ENCODE results near the gene PRDM16.

DNA sequence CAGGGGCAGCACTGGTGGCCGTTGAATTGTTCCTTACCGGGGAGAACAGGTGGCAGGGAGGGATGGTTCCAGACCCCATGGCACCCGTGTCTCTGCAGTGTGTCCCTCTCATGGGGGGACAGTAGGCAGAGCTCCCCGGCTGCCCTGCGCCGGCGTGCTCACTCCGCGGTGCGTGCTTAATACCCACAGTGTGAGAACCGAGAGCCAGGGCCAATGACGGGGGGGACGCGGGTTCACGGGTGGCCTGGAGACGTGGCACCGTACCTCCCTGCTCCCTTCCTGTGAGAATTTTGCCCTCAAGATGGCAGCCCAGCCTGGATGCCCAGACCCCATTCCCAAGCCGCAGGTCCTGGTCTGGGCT is 47.1 kb downstream of the PRDM16 start:
- TF ChIP-seq, protein P1, sequence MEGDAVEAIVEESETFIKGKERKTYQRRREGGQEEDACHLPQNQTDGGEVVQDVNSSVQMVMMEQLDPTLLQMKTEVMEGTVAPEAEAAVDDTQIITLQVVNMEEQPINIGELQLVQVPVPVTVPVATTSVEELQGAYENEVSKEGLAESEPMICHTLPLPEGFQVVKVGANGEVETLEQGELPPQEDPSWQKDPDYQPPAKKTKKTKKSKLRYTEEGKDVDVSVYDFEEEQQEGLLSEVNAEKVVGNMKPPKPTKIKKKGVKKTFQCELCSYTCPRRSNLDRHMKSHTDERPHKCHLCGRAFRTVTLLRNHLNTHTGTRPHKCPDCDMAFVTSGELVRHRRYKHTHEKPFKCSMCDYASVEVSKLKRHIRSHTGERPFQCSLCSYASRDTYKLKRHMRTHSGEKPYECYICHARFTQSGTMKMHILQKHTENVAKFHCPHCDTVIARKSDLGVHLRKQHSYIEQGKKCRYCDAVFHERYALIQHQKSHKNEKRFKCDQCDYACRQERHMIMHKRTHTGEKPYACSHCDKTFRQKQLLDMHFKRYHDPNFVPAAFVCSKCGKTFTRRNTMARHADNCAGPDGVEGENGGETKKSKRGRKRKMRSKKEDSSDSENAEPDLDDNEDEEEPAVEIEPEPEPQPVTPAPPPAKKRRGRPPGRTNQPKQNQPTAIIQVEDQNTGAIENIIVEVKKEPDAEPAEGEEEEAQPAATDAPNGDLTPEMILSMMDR (IDR thresholded peaks at IDR 0.05), result no peak
- TF ChIP-seq EZH2 (IDR thresholded peaks at IDR 0.05; ENCODE audit: borderline replicate concordance, insufficient read depth, low read depth, low read length, poor library complexity, severe bottlenecking), result no peak
